GM19043 (cell line): ENCODE measurements around the gene ANO2.

ENCODE experiments used
- ATAC-seq: cut with Tn5 transposase; IDR thresholded peaks from one replicate; pipeline ENCODE4 v1.9.1; 2021; ENCODE audit warnings: low read depth; ENCODE audit not compliant: unreplicated experiment

ANO2 gene

GRCh38 chr12:5636907-5637306 is 308.2 kb downstream of the ANO2 start:
- ATAC-seq: no peak

GRCh38 chr12:5633106-5633505 is 312.0 kb downstream of the ANO2 start:
- ATAC-seq: no peak

GRCh38 chr12:5632453-5632852 is 312.6 kb downstream of the ANO2 start:
- no peak for ATAC-seq

GRCh38 chr12:5631497-5631896 is 313.6 kb downstream of the ANO2 start:
- no peak for ATAC-seq

GRCh38 chr12:5630726-5631125 is 314.3 kb downstream of the ANO2 start:
- no peak for ATAC-seq

- ATAC-seq: no peak
These were observed 316.6 kb downstream of the ANO2 start for GRCh38 chr12:5628501-5628900.

GRCh38 chr12:5627053-5627630 is 317.9 kb downstream of the ANO2 start:
- ATAC-seq: no peak

- no peak for ATAC-seq
These were observed 318.9 kb downstream of the ANO2 start for GRCh38 chr12:5626151-5626550.

- ATAC-seq: no peak
These were observed 320.4 kb downstream of the ANO2 start for GRCh38 chr12:5624486-5625272.

DNA sequence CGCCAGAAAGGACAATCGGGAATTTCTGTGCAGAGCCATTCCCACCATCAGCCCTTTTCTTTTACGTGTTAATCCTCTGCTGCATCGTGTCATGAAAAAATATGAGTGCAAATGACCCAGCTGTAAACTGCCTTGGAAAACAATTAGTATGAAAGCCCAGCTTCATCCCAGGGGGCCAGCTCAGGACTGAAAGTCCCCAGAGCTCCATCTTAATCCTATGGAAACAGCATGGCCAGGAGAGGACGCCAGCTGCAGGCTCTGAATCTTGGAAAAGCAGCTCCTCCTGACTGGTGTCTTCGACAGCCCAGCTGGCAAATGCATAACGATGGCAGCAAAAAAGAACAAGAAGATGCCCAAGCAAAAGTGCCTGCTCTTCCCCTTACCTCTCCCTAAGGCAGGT is 321.6 kb downstream of the ANO2 start:
- no peak for ATAC-seq

GRCh38 chr12:5622280-5622679 is 322.8 kb downstream of the ANO2 start:
- no peak for ATAC-seq

GRCh38 chr12:5621329-5621728 is 323.7 kb downstream of the ANO2 start:
- no peak for ATAC-seq

- no peak for ATAC-seq
These were observed 324.2 kb downstream of the ANO2 start for GRCh38 chr12:5620896-5621295.

GRCh38 chr12:5619628-5620027 is 325.4 kb downstream of the ANO2 start:
- ATAC-seq: no peak

- no peak for ATAC-seq
These were observed 328.2 kb downstream of the ANO2 start for GRCh38 chr12:5616854-5617253.

DNA sequence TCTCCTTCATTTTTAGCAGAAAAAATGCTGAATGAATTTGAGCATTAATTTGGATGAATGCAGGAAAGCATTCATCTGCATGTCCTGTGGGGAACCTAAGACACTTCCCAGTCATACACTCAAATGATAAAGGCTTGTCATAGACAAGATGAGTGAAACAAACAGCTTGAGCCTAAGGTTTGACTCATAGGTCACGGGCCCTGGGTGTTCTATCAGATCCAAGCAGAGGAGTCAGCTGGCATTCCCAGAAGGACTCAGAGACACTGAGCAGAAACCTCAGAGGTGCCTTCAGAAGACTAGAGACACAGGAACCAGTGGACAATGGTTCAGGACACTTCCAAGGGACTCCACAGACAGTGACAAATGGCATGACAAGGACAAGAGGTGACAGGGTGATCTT is 329.3 kb downstream of the ANO2 start:
- ATAC-seq: no peak

GRCh38 chr12:5614256-5614655 is 330.8 kb downstream of the ANO2 start:
- ATAC-seq: no peak

GRCh38 chr12:5612556-5613410 is 332.3 kb downstream of the ANO2 start:
- no peak for ATAC-seq

DNA sequence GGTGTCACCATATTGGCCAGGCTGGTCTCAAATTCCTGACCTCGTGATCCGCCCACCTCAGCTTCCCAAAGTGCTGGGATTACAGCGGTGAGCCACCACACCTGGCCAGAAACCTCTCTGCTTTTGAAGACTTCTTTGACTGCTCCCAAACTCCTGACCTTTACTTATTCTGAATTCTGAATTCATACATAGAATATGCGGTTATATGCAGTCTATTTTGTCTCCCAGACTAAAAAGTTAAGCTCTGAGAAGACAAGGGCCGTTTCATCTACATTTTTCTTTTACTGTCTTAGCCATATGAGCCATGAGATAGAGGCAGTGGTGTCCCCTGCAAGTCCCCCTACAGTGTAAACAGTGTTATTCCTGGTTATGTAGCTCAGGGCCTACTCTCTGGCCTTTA is 333.9 kb downstream of the ANO2 start:
- ATAC-seq: no peak

DNA sequence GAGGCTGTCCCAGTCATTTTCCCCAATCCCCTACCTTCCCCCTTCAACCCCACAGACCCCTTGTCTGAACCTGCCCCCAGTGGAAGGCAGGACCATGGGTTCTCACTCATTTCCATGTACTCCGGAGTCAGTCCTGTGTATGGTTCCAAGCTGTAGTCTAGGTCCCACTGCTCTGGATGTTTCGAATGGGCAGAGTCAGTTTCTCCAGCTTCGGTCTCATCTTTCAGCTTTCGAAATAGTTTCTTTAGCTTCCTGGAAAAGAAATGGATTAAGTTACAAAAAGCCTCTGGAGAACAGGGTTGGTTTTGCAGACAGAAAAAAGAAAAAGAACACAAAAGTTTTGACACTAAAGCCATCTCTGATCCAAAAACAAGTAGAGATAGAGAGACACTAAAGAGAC is 345.7 kb downstream of the ANO2 start:
- no peak for ATAC-seq

GRCh38 chr12:5593998-5594397 is 351.1 kb downstream of the ANO2 start:
- ATAC-seq: no peak
